ENCODE data around the gene PDHX.

- TF ChIP-seq TAF1 (IDR thresholded peaks at IDR 0.05; ENCODE audit: borderline replicate concordance, insufficient read depth, low read length) (no peak), REST (IDR thresholded peaks at IDR 0.05; ENCODE audit: insufficient read depth in 1 of 2, low read depth in 2 of 2, low read length in 2 of 2) (no peak), POLR2AphosphoS5 (IDR thresholded peaks at IDR 0.05; ENCODE audit: low read depth, low read length) (no peak)
These were observed 43.9 kb downstream of the PDHX start for GRCh38 chr11:34960277-34960676.
